Activated T-helper 17 cell treated with anti-CD3 and anti-CD28 coated beads, Interleukin-2, amount 50 U/mL, for 72 hours (primary cell): ENCODE measurements around the gene TRPT1. TPM values are rescaled to one million over a fixed set of nuclear protein-coding genes. Genes with fewer than 3 reads are reported as not detected.
A peak's percentile ranks its signal among the peaks of the same experiment; 100 is the strongest.

ENCODE experiments used
- ATAC-seq: fragments of 150-1000 bp; cut with Tn5 transposase; replicated peaks from 2 replicates; pipeline ENCODE4 v1.10.0; 2021; ENCODE audit warnings: mild to moderate bottlenecking, moderate library complexity
- H3K27ac Mint-ChIP-seq: one replicate; pipeline ENCODE4 v1.8.0; 2022; ENCODE audit warnings: mixed read lengths
- H3K27me3 Mint-ChIP-seq: one replicate; pipeline ENCODE4 v1.8.0; 2022; ENCODE audit warnings: mixed read lengths
- H3K36me3 Mint-ChIP-seq: one replicate; pipeline ENCODE4 v1.8.0; 2022; ENCODE audit warnings: low read depth, mild to moderate bottlenecking, mixed read lengths
- H3K4me1 Mint-ChIP-seq: one replicate; pipeline ENCODE4 v1.8.0; 2022; ENCODE audit warnings: mixed read lengths
- H3K4me3 Mint-ChIP-seq: one replicate; pipeline ENCODE4 v1.8.0; 2022; ENCODE audit warnings: mild to moderate bottlenecking, mixed read lengths
- H3K9me3 Mint-ChIP-seq: one replicate; pipeline ENCODE4 v1.8.0; 2022; ENCODE audit warnings: mixed read lengths
- total RNA-seq, 2 donors: library from RNA; stranded (reverse); gene quantifications; one replicate each; pipeline ENCODE4 v1.2.3, GENCODE V29; 2022

Gene TRPT1
- total RNA-seq, 2 donors from 2014 or later, result 20.3 to 48.4 TPM

GRCh38 chr11:64244966-64245365, 19.0 kb upstream of the TRPT1 start:
- Mint-ChIP-seq H3K27me3 (no peaks in the 10 kb centered on the region), H3K36me3 (peaks cover 65% of the 10 kb centered on the region), H3K4me3 (peak overlapping the region; percentile 95), H3K9me3 (no peaks in the 10 kb centered on the region), H3K4me1 (peaks cover 9% of the 10 kb centered on the region), H3K27ac (peak overlapping the region; percentile 89)
- ATAC-seq, result no peak

GRCh38 chr11:64244107-64244506, 18.1 kb upstream of the TRPT1 start:
- Mint-ChIP-seq H3K4me1 (peaks cover 9% of the 10 kb centered on the region), H3K36me3 (peaks cover 70% of the 10 kb centered on the region), H3K27me3 (no peaks in the 10 kb centered on the region), H3K27ac (no peak overlapping the region), H3K4me3 (peak overlapping the region; percentile 95), H3K9me3 (no peaks in the 10 kb centered on the region)
- ATAC-seq, result no peak

- Mint-ChIP-seq H3K27ac (no peak overlapping the region), H3K36me3 (peaks cover 72% of the 10 kb centered on the region), H3K4me1 (peaks cover 9% of the 10 kb centered on the region), H3K27me3 (no peaks in the 10 kb centered on the region), H3K4me3 (peak overlapping the region; percentile 95), H3K9me3 (no peaks in the 10 kb centered on the region)
- ATAC-seq, result no peak
These were observed 17.4 kb upstream of the TRPT1 start for GRCh38 chr11:64243236-64243854.

GRCh38 chr11:64241491-64242374, 15.7 kb upstream of the TRPT1 start:
- peak overlapping the region; percentile 95 for H3K4me3 Mint-ChIP-seq
- no peaks in the 10 kb centered on the region for H3K27me3 Mint-ChIP-seq
- H3K9me3 Mint-ChIP-seq, result no peaks in the 10 kb centered on the region
- H3K27ac Mint-ChIP-seq, result peak overlapping the region; percentile 96
- H3K4me1 Mint-ChIP-seq, result peaks cover 13% of the 10 kb centered on the region
- peak; percentile 0 for ATAC-seq
- H3K36me3 Mint-ChIP-seq, result peaks cover 84% of the 10 kb centered on the region

DNA sequence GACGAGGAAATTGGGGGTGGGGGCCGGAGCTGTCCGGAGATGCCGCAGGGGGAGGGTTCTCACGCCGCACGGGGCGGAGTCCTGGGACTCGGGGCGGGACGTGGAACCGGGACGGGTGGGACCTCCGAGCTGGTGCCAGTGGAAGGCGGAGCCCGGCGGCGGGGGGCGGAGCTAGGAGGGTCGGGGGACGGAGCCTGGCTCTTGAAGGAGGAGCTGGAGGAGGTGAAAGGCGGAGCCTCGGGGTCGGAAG, 15.2 kb upstream of the TRPT1 start:
- H3K4me3 Mint-ChIP-seq, result peak overlapping the region; percentile 95
- H3K27ac Mint-ChIP-seq, result peak overlapping the region; percentile 96
- no peaks in the 10 kb centered on the region for H3K27me3 Mint-ChIP-seq
- H3K4me1 Mint-ChIP-seq, result peaks cover 13% of the 10 kb centered on the region
- peaks cover 85% of the 10 kb centered on the region for H3K36me3 Mint-ChIP-seq
- H3K9me3 Mint-ChIP-seq, result no peaks in the 10 kb centered on the region
- peak; percentile 84 for ATAC-seq

DNA sequence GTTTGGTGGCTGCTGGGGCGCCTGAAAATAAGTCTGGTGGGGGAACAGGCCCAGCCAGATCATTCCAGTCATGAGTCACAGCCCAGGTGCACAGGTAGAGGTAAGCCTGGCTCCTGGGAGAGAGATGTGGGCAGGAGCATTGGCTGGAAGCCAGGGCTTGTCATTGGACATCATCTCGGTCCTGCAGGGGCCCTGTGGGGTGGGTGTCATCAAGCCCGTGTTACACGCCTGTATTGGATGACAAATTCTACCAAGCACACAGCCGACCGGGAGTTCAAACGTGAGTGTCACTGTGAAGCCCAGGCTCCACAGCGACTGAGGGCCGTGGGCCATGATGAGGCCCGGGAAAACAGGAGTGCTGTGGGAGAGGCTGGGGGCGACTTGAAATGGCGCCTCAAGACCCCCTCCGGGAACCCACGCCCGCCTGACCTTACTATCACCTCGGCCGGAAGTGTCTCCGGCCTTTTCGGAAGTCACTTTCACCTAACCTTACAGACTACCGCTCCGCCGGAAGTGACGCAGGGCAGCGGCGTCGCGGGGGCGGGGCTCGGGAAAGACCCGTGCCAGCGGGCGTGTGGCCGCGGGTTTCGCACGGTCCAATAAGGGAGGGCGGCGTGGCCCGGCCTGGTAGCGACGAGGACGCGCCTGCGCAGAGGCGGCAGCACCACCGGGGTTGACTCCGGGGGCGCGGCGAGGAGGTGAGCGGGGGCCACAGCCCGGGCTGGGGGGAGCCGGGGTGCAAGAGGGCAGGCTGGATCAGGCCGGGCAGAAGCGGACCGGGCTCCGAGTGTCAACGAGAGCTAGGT, 14.7 kb upstream of the TRPT1 start, which contains the start of gene FKBP2:
FKBP2 (plus strand) TSS at position 661 of the 806 bp plus-strand sequence. CDS start 1,293 bp downstream, outside the sequence.
- no peaks in the 10 kb centered on the region for H3K27me3 Mint-ChIP-seq

DNA sequence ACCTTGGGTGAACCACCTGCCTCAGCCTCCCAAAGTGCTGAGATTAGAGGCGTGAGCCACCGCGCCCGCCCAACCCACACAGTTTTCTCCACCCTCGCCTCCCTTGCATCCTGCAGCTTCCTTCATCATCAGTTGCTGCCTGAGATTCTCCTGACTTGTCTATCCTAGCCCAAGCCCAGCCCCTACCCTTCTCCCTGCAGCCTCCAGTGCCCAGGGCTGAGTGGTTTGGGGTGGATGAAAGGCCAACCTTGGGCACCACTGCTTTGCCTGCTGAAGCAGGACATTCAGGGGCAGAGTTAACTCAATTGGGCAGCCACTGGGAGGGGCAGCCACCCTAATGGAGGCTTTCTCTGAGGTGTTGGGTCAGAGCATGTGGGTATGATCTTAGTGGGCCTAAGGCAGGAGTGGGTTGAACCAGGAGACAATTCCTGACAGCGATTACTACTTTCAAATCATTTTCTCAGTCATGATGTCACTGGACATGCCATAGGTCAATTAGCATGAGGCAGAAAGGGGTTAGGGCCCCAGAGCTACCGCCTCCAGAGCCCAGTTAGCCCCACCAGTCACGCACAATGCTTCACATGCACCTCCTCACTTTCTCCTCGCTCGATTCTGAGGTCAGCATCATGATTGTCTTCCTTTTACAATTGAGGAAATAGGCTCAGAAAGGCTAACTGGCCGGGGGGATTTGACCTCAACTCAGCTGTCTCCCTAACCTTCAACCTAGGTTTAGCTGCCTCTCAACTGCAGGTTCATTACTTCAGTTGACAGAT, 13.9 kb upstream of the TRPT1 start:
- Mint-ChIP-seq H3K4me3 (peak overlapping the region; percentile 95), H3K36me3 (peaks cover 81% of the 10 kb centered on the region), H3K4me1 (peaks cover 18% of the 10 kb centered on the region), H3K27ac (peak overlapping the region; percentile 96), H3K27me3 (no peaks in the 10 kb centered on the region), H3K9me3 (no peaks in the 10 kb centered on the region)
- no peak for ATAC-seq

More for the DNA sequence above, 14.7 kb upstream of the TRPT1 start, which contains the start of gene FKBP2:
- Mint-ChIP-seq H3K36me3 (peaks cover 82% of the 10 kb centered on the region), H3K4me1 (peaks cover 13% of the 10 kb centered on the region), H3K27ac (peak within 1 kb of the TSS; percentile 96), H3K4me3 (peak within 1 kb of the TSS; percentile 95), H3K9me3 (no peaks in the 10 kb centered on the region)
- ATAC-seq, result peak; percentile 65

- Mint-ChIP-seq H3K4me1 (peaks cover 18% of the 10 kb centered on the region), H3K4me3 (no peak overlapping the region), H3K27me3 (no peaks in the 10 kb centered on the region), H3K27ac (no peak overlapping the region), H3K9me3 (no peaks in the 10 kb centered on the region), H3K36me3 (peaks cover 73% of the 10 kb centered on the region)
- ATAC-seq, result no peak
These were observed 13.0 kb upstream of the TRPT1 start for GRCh38 chr11:64238999-64239398.

DNA sequence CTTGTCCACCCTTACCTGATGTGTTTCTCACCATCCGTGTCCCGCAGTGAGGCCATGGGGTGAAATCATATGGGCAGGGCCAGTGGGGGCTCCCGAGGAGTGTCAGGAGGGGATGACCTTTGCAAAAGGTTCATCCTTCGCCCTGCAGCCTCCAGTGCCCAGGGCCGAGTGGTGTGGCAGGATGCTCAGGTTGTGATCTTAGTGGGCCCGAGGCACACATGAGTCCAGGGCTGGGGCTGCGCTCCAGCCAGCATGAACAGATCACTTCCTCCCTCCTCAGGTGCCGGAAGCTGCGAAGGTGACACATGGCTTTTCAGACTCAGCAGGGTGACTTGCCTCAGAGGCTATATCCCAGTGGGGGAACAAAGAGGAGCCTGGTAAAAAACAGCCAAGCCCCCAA, 12.1 kb upstream of the TRPT1 start:
- Mint-ChIP-seq H3K4me1 (peaks cover 18% of the 10 kb centered on the region), H3K27me3 (no peaks in the 10 kb centered on the region)
- ATAC-seq, result no peak

DNA sequence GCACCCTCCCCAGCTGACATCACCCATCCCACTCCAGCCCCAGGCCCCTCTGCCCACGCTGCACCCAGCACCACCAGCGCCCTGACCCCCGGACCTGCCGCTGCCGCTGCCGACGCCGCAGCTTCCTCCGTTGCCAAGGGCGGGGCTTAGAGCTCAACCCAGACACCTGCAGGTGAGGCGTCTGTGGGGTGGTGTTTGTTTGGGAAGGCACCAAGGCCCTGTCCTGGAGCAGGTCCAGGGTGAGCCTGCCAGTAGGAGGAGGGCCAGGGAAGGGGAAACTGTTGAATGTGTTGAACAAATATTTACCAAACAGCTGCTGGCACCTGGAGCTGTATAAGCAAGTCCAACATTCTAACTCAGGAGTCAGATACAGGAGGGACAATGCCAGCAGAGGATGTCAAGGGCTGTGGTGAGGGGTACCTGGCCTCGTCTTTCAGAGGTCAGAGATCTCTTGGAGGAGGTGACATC, 11.5 kb upstream of the TRPT1 start:
- peak overlapping the region; percentile 22 for H3K4me3 Mint-ChIP-seq
- H3K27me3 Mint-ChIP-seq, result no peaks in the 10 kb centered on the region
- H3K4me1 Mint-ChIP-seq, result peaks cover 18% of the 10 kb centered on the region
- no peaks in the 10 kb centered on the region for H3K9me3 Mint-ChIP-seq
- H3K27ac Mint-ChIP-seq, result peak overlapping the region; percentile 87
- no peak for ATAC-seq
- peaks cover 58% of the 10 kb centered on the region for H3K36me3 Mint-ChIP-seq

More for the DNA sequence above, 12.1 kb upstream of the TRPT1 start:
- H3K9me3 Mint-ChIP-seq, result no peaks in the 10 kb centered on the region
- H3K36me3 Mint-ChIP-seq, result peaks cover 64% of the 10 kb centered on the region
- H3K4me3 Mint-ChIP-seq, result peak overlapping the region; percentile 22
- peak overlapping the region; percentile 87 for H3K27ac Mint-ChIP-seq

DNA sequence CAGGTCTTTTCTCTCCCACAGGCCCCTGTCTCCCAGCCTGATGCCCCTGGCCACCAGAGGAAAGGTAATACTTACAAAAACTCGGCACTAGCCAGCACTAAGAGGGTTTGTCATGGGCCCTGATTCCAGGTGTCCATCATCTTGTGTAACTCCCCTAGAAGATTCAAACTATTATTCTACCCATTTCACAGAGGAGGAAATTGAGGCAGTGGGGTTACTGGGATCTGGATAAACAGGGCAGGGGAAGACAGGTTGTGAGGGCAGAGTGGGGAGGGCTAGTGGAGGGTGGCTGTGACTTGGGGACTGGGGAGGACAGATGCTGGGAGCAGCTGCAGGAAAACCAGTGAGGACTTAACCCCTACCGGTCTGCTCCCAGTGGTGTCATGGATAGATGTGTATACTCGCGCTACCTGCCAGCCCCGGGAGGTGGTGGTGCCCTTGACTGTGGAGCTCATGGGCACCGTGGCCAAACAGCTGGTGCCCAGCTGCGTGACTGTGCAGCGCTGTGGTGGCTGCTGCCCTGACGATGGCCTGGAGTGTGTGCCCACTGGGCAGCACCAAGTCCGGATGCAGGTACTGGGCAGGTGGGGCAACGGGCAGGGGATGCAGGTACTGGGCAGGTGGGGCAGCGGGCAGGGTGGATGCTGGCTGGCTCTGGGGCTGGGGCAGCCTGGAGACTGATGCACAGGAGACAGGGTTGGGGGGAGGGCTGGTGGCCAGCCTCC, 9.6 kb upstream of the TRPT1 start:
- Mint-ChIP-seq H3K4me3 (peak overlapping the region; percentile 87), H3K27ac (peak overlapping the region; percentile 87), H3K9me3 (no peaks in the 10 kb centered on the region), H3K4me1 (peaks cover 23% of the 10 kb centered on the region), H3K27me3 (no peaks in the 10 kb centered on the region), H3K36me3 (peaks cover 40% of the 10 kb centered on the region)
- ATAC-seq, result no peak

DNA sequence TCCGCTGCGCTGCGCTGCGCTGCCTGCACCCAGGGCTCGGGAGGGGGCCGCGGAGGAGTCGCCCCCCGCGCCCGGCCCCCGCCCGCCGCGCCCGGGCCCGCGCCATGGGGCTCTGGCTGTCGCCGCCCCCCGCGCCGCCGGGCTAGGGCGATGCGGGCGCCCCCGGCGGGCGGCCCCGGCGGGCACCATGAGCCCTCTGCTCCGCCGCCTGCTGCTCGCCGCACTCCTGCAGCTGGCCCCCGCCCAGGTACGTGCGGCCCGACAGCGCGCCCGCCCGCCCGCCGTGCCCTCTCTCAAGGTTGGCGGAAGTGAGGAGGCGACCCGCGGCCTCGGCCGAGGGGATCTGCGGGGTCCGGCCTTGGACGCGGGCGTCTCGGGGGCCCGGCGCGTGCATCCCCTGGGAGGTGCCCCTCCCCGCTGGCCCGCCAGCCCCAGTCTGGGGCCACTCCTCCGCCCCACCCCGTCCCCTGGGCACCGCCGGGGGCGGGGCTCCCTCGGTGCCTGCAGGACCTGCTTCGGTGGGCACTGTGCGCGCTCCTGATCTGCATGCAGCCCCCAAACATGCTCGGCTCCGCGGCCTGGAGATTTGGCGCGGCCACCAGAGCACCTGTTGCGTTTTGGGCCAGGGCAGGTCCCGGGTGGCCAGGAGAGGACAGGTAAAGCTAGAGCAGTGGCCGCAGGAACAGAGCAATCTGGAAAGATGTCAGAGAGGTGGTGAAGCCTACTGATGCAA, 8.8 kb upstream of the TRPT1 start:
- H3K9me3 Mint-ChIP-seq, result no peaks in the 10 kb centered on the region
- H3K27ac Mint-ChIP-seq, result peak overlapping the region; percentile 87
- peaks cover 18% of the 10 kb centered on the region for H3K4me1 Mint-ChIP-seq
- peak overlapping the region; percentile 87 for H3K4me3 Mint-ChIP-seq
- H3K36me3 Mint-ChIP-seq, result peaks cover 36% of the 10 kb centered on the region
- peak; percentile 51 for ATAC-seq
- H3K27me3 Mint-ChIP-seq, result no peaks in the 10 kb centered on the region
